K562 (cell line): Measurements from ENCODE around the gene FOXS1. TPM values are rescaled to one million over a fixed set of nuclear protein-coding genes. Genes with fewer than 3 reads are reported as not detected.

Experiments used
- ATAC-seq: fragments of 200-7000 bp; cut with Tn5 transposase; 3 replicates; pipeline ENCODE4 v1.9.1; 2020; ENCODE audit warnings: moderate library complexity
- BruUV-seq: library from RNA; stranded (reverse); fragments of 400-500 nt; replicated peaks from 2 replicates; lab custom pipeline; 2021; lab: Mats Ljungman, UMichigan
- CTCF ChIA-PET: fragments of 300-600 bp; formaldehyde crosslinking; extraction: SDS; loops from one replicate; lab custom pipeline; 2021; ENCODE audit warnings: low intra/inter-chr PET ratio; lab: Yijun Ruan, JAX
- POLR2A ChIA-PET: fragments of 300-600, 350-650 bp; sonication (Branson Sonifier 250); formaldehyde crosslinking; extraction: SDS; loops from one replicate; lab custom pipeline; 2021; ENCODE audit warnings: antibody characterized with exemption, inconsistent platforms; lab: Yijun Ruan, JAX
- DNase-seq, 4 experiments: peaks; one replicate each; pipeline versions ENCODE4 v3.0.0 to v3.0.0-alpha.2; 2011 to 2018; ENCODE audit warnings: low spot score in 3 of 4, mixed read lengths in 3 of 4; ENCODE audit errors: extremely low read depth in 1 of 4
- FAIRE-seq: peaks from 2 replicates; lab custom pipeline; 2011; peaks lifted over from hg19 to GRCh38; lab: Jason Lieb, UNC
- H2AFZ ChIP-seq: 2 replicates; pipeline ENCODE4 v1.6.0; 2011; ENCODE audit warnings: low read depth, low read length, control low read depth, inconsistent platforms
- H3K27ac ChIP-seq: fragments of 200-600 bp; 3 replicates; pipeline ENCODE4 v1.8.0; 2011; ENCODE audit warnings: low read depth, mild to moderate bottlenecking, control low read depth, inconsistent platforms, low read length, moderate library complexity, mixed read lengths; ENCODE audit errors: extremely low read depth
- H3K27me3 ChIP-seq, 2 experiments: fragments of 300-600 bp in 1 of 2; 2 replicates in 1 of 2; 3 replicates in 1 of 2; pipeline versions ENCODE4 v1.6.0 to v1.8.0; 2011; ENCODE audit warnings: inconsistent platforms in 2 of 2, low read length in 2 of 2, mild to moderate bottlenecking in 1 of 2, mixed read lengths in 1 of 2, moderate library complexity in 1 of 2; ENCODE audit not compliant: control insufficient read depth in 2 of 2, insufficient read depth in 2 of 2
- H3K36me3 ChIP-seq: fragments of 300-600 bp; 3 replicates; pipeline ENCODE4 v1.8.0; 2011; ENCODE audit warnings: mild to moderate bottlenecking, low read length, inconsistent platforms; ENCODE audit not compliant: control insufficient read depth, insufficient read depth
- H3K4me1 ChIP-seq, 2 experiments: fragments of 200-600 bp in 1 of 2; replicated peaks in 1 of 2; 2 replicates in 1 of 2; 3 replicates in 1 of 2; pipeline versions ENCODE4 v1.5.1 to v1.8.0; 2011; ENCODE audit warnings: inconsistent platforms in 2 of 2, low read length in 2 of 2, mild to moderate bottlenecking in 1 of 2, mixed read lengths in 1 of 2, moderate library complexity in 1 of 2; ENCODE audit not compliant: control insufficient read depth in 2 of 2, insufficient read depth in 2 of 2
- H3K4me2 ChIP-seq: 2 replicates; pipeline ENCODE4 v1.6.1; 2011; ENCODE audit warnings: low read length, control low read depth, inconsistent platforms, mixed read lengths; ENCODE audit not compliant: insufficient read depth
- H3K4me3 ChIP-seq: fragments of 200-600 bp; sonication (generic), shearing (Covaris generic); 2 replicates; pipeline ENCODE4 v1.5.1; 2016; ENCODE audit warnings: control low read depth, inconsistent platforms
- H3K79me2 ChIP-seq: fragments of 200-600 bp; 3 replicates; pipeline ENCODE4 v1.8.0; 2011; ENCODE audit warnings: low read length, inconsistent platforms; ENCODE audit not compliant: control insufficient read depth, insufficient read depth
- H3K9ac ChIP-seq, 2 experiments: 2 replicates each; pipeline versions ENCODE4 v1.6.0 to v1.6.1; 2011; ENCODE audit warnings: low read depth in 2 of 2, low read length in 2 of 2, control low read depth in 1 of 2, inconsistent platforms in 1 of 2, mild to moderate bottlenecking in 1 of 2, mixed read lengths in 1 of 2; ENCODE audit not compliant: insufficient read depth in 1 of 2
- H3K9me1 ChIP-seq: one replicate; pipeline ENCODE4 v1.6.0; 2011; ENCODE audit warnings: inconsistent platforms, mild to moderate bottlenecking, low read length, moderate library complexity; ENCODE audit not compliant: control insufficient read depth, insufficient read depth
- H3K9me3 ChIP-seq: replicated peaks from 2 replicates; pipeline ENCODE4 v1.5.1; 2011; ENCODE audit warnings: low read depth, low read length, inconsistent platforms; ENCODE audit not compliant: control insufficient read depth, insufficient read depth
- H4K20me1 ChIP-seq: replicated peaks from 2 replicates; pipeline ENCODE4 v1.6.1; 2011; ENCODE audit warnings: low read length, inconsistent platforms, mixed read lengths; ENCODE audit not compliant: control insufficient read depth, insufficient read depth
- HNRNPLL ChIP-seq: fragments of 200-400 bp; formaldehyde crosslinking; IDR thresholded peaks from 2 replicates; pipeline ENCODE4 v1.6.1; 2017; ENCODE audit warnings: low read length, low read depth, mild to moderate bottlenecking; ENCODE audit not compliant: poor library complexity, severe bottlenecking
- KLF6 ChIP-seq: fragments of 250-450 bp; sonication (Bioruptor Pico); IDR thresholded peaks from 2 replicates; pipeline ENCODE4 v1.4.0; 2020; ENCODE audit warnings: mild to moderate bottlenecking, moderate library complexity, borderline replicate concordance
- RBM15 ChIP-seq: fragments of 200-400 bp; formaldehyde crosslinking; IDR thresholded peaks from 2 replicates; pipeline ENCODE4 v1.6.1; 2018; ENCODE audit warnings: mild to moderate bottlenecking, low read length, moderate library complexity; ENCODE audit not compliant: insufficient read depth
- WGBS: fragments of 100-300 bp; shearing (Covaris generic); methylation state at CpG from one replicate; pipeline ENCODE4 v1.1.6; 2016; ENCODE audit warnings: low coverage, mixed read lengths; ENCODE audit not compliant: insufficient coverage; ENCODE audit errors: missing lambda C conversion rate; 5-methylcytosine and 5-hydroxymethylcytosine counted together
- in situ Hi-C: fragments of 300-500 bp; cut with MboI; formaldehyde crosslinking; loops from 4 replicates; pipeline ENCODE4 v1.15.0; 2018; ENCODE audit warnings: inconsistent platforms, mixed read lengths
- intact Hi-C: fragments of 100-400 bp; cut with micrococcal nuclease; formaldehyde crosslinking; loops from 2 replicates; pipeline ENCODE4 v1.14.2; 2022
- polyA plus RNA-seq, 8 experiments: library from polyadenylated mRNA; depleted of rRNA in 4 of 8; stranded (reverse) in 5 of 8; unstranded in 3 of 8; fragments of >200 nt; fragmentation: Nextera tagmentation in 2 of 8; fragmentation: Illumina TruSeq in 1 of 8; extraction: Ambion mirVana in 2 of 8; extraction: Trizol in 1 of 8; gene quantifications; 2 replicates each; pipeline versions ENCODE4 v1.2.1 to v1.2.3, GENCODE V29; 2011 to 2014; ENCODE audit warnings: inconsistent platforms in 1 of 8, missing spikeins in 1 of 8
- total RNA-seq, 7 experiments: library from RNA; depleted of rRNA in 6 of 7; stranded (reverse); fragments of >200 nt in 6 of 7; fragmentation: Illumina TruSeq in 2 of 7; extraction: Trizol in 2 of 7; gene quantifications; 2 replicates each; pipeline versions ENCODE4 v1.2.1 to v1.2.3, GENCODE V29; 2011 to 2021; ENCODE audit warnings: low replicate concordance in 1 of 7
- TF ChIP-seq, protein P1 (sequence below): sonication (generic); formaldehyde crosslinking; IDR thresholded peaks from 2 replicates; pipeline ENCODE4 v1.8.0; 2022; ENCODE audit warnings: missing genetic modification reagents, mild to moderate bottlenecking, borderline replicate concordance
- TF ChIP-seq, protein P2 (sequence below): fragments of 250-450 bp; sonication (Bioruptor Pico); IDR thresholded peaks from 2 replicates; pipeline ENCODE4 v1.9.0; 2021; ENCODE audit warnings: mild to moderate bottlenecking, inconsistent platforms
- TF ChIP-seq, protein P3 (sequence below): sonication (generic); formaldehyde crosslinking; IDR thresholded peaks from 2 replicates; pipeline ENCODE4 v1.8.0; 2022; ENCODE audit warnings: mild to moderate bottlenecking, missing genetic modification reagents

Gene FOXS1
- total and polyA plus RNA-seq, 9 of the 15 experiments (the other 6 are each of a cell fraction or from before 2014, with no cell fraction given), result not detected

DNA sequence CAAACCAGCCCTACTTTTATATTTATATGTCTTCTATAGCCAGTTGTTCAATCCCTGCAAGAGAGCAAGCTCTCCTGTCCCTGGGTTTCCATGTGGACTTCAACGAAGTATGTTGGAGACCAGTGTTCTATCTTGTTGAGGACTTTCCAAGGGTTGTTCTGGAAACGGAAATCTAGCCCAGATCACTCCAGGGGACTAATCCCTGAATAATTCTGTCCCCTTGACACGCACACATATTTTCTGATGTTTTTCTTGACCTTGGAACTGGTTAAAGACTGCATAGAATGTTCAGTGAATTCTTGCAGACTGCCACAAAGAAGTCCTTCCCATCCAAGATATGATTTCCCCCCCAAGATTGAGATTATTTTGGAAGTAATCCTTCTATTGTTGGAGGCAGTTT lies 35.7 kb downstream of the FOXS1 start:
- Histone ChIP-seq H3K27me3 (no peaks in the 10 kb centered on the region), H3K27ac (no peak overlapping the region), H4K20me1 (peaks cover 6% of the 10 kb centered on the region; the same call in 1 of the 2 replicates), H3K36me3 (peaks cover 29% of the 10 kb centered on the region), H3K4me1 (peaks cover 8 to 16% of the 10 kb centered on the region in 2 experiments), H3K9me1 (peaks cover 5% of the 10 kb centered on the region), H3K4me3 (no peak overlapping the region), H2AFZ (no peak overlapping the region), H3K9me3 (no peaks in the 10 kb centered on the region), H3K4me2 (no peak overlapping the region), H3K9ac (no peak overlapping the region), H3K79me2 (no peaks in the 10 kb centered on the region)
- intact Hi-C loops, result no loop called here
- BruUV-seq, result no TSS peak
- POLR2A ChIA-PET, result interaction anchor here (1.5 kb wide), 1 partner anchor 8 kb away, joined by 9 read pairs; the partner anchor contains the start of gene MYLK2
- in situ Hi-C loops, result no loop called here
- 56% methylated on average over 3 of the region's 3 CpGs for WGBS
- no peak for ATAC-seq
- DNase-seq, result no peak
- no peak for FAIRE-seq
- TF ChIP-seq HNRNPLL (no peak), RBM15 (no peak), KLF6 (CRISPR knock-in tag) (no peak)
- TF ChIP-seq, protein P1, sequence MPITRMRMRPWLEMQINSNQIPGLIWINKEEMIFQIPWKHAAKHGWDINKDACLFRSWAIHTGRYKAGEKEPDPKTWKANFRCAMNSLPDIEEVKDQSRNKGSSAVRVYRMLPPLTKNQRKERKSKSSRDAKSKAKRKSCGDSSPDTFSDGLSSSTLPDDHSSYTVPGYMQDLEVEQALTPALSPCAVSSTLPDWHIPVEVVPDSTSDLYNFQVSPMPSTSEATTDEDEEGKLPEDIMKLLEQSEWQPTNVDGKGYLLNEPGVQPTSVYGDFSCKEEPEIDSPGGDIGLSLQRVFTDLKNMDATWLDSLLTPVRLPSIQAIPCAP (CRISPR knock-in tag), result no peak
- TF ChIP-seq, protein P2, sequence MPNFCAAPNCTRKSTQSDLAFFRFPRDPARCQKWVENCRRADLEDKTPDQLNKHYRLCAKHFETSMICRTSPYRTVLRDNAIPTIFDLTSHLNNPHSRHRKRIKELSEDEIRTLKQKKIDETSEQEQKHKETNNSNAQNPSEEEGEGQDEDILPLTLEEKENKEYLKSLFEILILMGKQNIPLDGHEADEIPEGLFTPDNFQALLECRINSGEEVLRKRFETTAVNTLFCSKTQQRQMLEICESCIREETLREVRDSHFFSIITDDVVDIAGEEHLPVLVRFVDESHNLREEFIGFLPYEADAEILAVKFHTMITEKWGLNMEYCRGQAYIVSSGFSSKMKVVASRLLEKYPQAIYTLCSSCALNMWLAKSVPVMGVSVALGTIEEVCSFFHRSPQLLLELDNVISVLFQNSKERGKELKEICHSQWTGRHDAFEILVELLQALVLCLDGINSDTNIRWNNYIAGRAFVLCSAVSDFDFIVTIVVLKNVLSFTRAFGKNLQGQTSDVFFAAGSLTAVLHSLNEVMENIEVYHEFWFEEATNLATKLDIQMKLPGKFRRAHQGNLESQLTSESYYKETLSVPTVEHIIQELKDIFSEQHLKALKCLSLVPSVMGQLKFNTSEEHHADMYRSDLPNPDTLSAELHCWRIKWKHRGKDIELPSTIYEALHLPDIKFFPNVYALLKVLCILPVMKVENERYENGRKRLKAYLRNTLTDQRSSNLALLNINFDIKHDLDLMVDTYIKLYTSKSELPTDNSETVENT, result no peak
- TF ChIP-seq, protein P3, sequence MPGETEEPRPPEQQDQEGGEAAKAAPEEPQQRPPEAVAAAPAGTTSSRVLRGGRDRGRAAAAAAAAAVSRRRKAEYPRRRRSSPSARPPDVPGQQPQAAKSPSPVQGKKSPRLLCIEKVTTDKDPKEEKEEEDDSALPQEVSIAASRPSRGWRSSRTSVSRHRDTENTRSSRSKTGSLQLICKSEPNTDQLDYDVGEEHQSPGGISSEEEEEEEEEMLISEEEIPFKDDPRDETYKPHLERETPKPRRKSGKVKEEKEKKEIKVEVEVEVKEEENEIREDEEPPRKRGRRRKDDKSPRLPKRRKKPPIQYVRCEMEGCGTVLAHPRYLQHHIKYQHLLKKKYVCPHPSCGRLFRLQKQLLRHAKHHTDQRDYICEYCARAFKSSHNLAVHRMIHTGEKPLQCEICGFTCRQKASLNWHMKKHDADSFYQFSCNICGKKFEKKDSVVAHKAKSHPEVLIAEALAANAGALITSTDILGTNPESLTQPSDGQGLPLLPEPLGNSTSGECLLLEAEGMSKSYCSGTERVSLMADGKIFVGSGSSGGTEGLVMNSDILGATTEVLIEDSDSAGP (CRISPR knock-in tag), result no peak
- CTCF ChIA-PET, result no interaction called here
